ENCODE measurements around the gene P2RY6.
A peak's percentile ranks its signal among the peaks of the same experiment; 100 is the strongest.

- TF ChIP-seq CTCF (IDR thresholded peaks at IDR 0.05) (no peak), POLR2A (IDR thresholded peaks at IDR 0.05) (peak; percentile 65 to 78), EP300 (IDR thresholded peaks at IDR 0.05) (peak in 1 of 2 donors; percentile 89)
Measured at GRCh38 chr11:73308961-73309919, 37.1 kb downstream of the P2RY6 start.
